NCI-H2227 (cell line): ENCODE data around the gene ANKRD36C.
"Not testable (repeated sequence)": the region's sequence is repeated elsewhere in the genome, so short reads cannot be mapped to it uniquely, and the experiment has no call there.

Source experiments
- DNase-seq: peaks from one replicate; lab custom pipeline; 2025; ENCODE audit not compliant: unreplicated experiment; lab: John Stamatoyannopoulos, UW

Gene ANKRD36C

GRCh38 chr2:95991351-95992094 lies at the start of gene ANKRD36C:
ANKRD36C (minus strand) TSS chr2:95991824; CDS start chr2:95991708, 116 bp downstream.
- DNase-seq: not testable (repeated sequence)

GRCh38 chr2:96035554-96035953 lies 43.9 kb upstream of the ANKRD36C start:
- not testable (repeated sequence) for DNase-seq

GRCh38 chr2:96034792-96035191 lies 43.2 kb upstream of the ANKRD36C start, which contains the start of gene GPAT2:
GPAT2 (minus strand) TSS chr2:96034916; CDS start chr2:96032359, 2,557 bp downstream.
- DNase-seq: not testable (repeated sequence)

GRCh38 chr2:96033997-96034396 lies 42.4 kb upstream of the ANKRD36C start:
- not testable (repeated sequence) for DNase-seq

- not testable (repeated sequence) for DNase-seq
These were observed 36.2 kb upstream of the ANKRD36C start for GRCh38 chr2:96027725-96028325.

- not testable (repeated sequence) for DNase-seq
These were observed 34.1 kb upstream of the ANKRD36C start for GRCh38 chr2:96025755-96026154.

GRCh38 chr2:96025194-96025492 lies 33.5 kb upstream of the ANKRD36C start:
- DNase-seq: no peak

GRCh38 chr2:96024336-96025193 lies 32.9 kb upstream of the ANKRD36C start:
- no peak for DNase-seq

- DNase-seq: not testable (repeated sequence)
These were observed 32.1 kb upstream of the ANKRD36C start for GRCh38 chr2:96023701-96024100.

GRCh38 chr2:96022701-96023447 lies 31.2 kb upstream of the ANKRD36C start:
- not testable (repeated sequence) for DNase-seq

GRCh38 chr2:96022126-96022525 lies 30.5 kb upstream of the ANKRD36C start:
- DNase-seq: not testable (repeated sequence)

- not testable (repeated sequence) for DNase-seq
These were observed 29.5 kb upstream of the ANKRD36C start for GRCh38 chr2:96021142-96021541.

GRCh38 chr2:96019909-96020590 lies 28.4 kb upstream of the ANKRD36C start:
- DNase-seq: not testable (repeated sequence)

GRCh38 chr2:96016321-96016720 lies 24.7 kb upstream of the ANKRD36C start:
- DNase-seq: not testable (repeated sequence)

GRCh38 chr2:96012792-96013264 lies 21.2 kb upstream of the ANKRD36C start:
- not testable (repeated sequence) for DNase-seq

- DNase-seq: not testable (repeated sequence)
These were observed 20.6 kb upstream of the ANKRD36C start for GRCh38 chr2:96012086-96012791.

- not testable (repeated sequence) for DNase-seq
These were observed 19.5 kb upstream of the ANKRD36C start for GRCh38 chr2:96011129-96011455.

- DNase-seq: not testable (repeated sequence)
These were observed 18.9 kb upstream of the ANKRD36C start for GRCh38 chr2:96010320-96011128.

- DNase-seq: not testable (repeated sequence)
These were observed 18.2 kb upstream of the ANKRD36C start for GRCh38 chr2:96009833-96010232.
